Vagina (tissue), 2 donors: ENCODE data around the gene FGF12. TPM values are rescaled to one million over a fixed set of nuclear protein-coding genes. Genes with fewer than 3 reads are reported as not detected.

Experiments used
- DNase-seq, 2 donors: peaks; one replicate each; pipeline ENCODE4 v3.0.0-alpha.2; 2017; ENCODE audit errors: extremely low spot score in 2 of 2
- H3K27ac ChIP-seq: fragments of 200-600 bp; sonication (generic); one replicate; pipeline ENCODE4 v1.5.1; 2019
- H3K27me3 ChIP-seq: fragments of 200-600 bp; sonication (generic); one replicate; pipeline ENCODE4 v1.5.1; 2019
- H3K36me3 ChIP-seq, 2 donors: fragments of 200-600 bp; sonication (generic); one replicate each; pipeline ENCODE4 v1.5.1; 2017 to 2019
- H3K4me1 ChIP-seq: fragments of 200-600 bp; sonication (generic); one replicate; pipeline ENCODE4 v1.5.1; 2019
- H3K4me3 ChIP-seq, 2 donors: fragments of 200-600 bp; sonication (generic); 1 replicate in 1 of 2; 2 replicates in 1 of 2; pipeline ENCODE4 v1.5.1; 2016 to 2019
- H3K9me3 ChIP-seq: fragments of 200-600 bp; sonication (generic); one replicate; pipeline ENCODE4 v1.5.1; 2019
- CTCF ChIP-seq, 3 experiments: fragments of 450-650 bp in 2 of 3; fragments of 200-600 bp in 1 of 3; sonication (generic) in 1 of 3; IDR thresholded peaks; one replicate each; pipeline ENCODE4 v1.5.1; 2017 to 2019; ENCODE audit warnings: antibody characterized with exemption in 3 of 3, mild to moderate bottlenecking in 2 of 3, moderate library complexity in 2 of 3
- POLR2A ChIP-seq, 2 donors: fragments of 450-650 bp; IDR thresholded peaks; one replicate each; pipeline ENCODE4 v1.6.1; 2017; ENCODE audit warnings: antibody characterized with exemption in 2 of 2, mild to moderate bottlenecking in 2 of 2, moderate library complexity in 2 of 2
- POLR2AphosphoS5 ChIP-seq, 2 donors: sonication (generic); formaldehyde crosslinking; IDR thresholded peaks; one replicate each; pipeline ENCODE4 v1.9.0; 2017; ENCODE audit warnings: antibody characterized with exemption in 2 of 2, mild to moderate bottlenecking in 2 of 2, low read depth in 1 of 2; ENCODE audit not compliant: insufficient read depth in 1 of 2
- intact Hi-C: fragments of 100-400 bp; cut with DNase I; formaldehyde crosslinking; loops from one replicate; pipeline ENCODE4 v1.15.1; 2023
- total RNA-seq: library from RNA; depleted of rRNA; stranded (reverse); fragments of >200 nt; gene quantifications from one replicate; pipeline ENCODE4 v1.2.3, GENCODE V29; 2016

Gene FGF12
- total RNA-seq, 1 donor from 2014 or later, result 1.5 TPM

- Histone ChIP-seq H3K27ac (no peak overlapping the region), H3K36me3 (no peaks in the 10 kb centered on the region), H3K4me1 (no peaks in the 10 kb centered on the region), H3K4me3 (no peak overlapping the region), H3K27me3 (no peaks in the 10 kb centered on the region), H3K9me3 (no peaks in the 10 kb centered on the region)
- TF ChIP-seq CTCF (IDR thresholded peaks at IDR 0.05) (no peak), POLR2AphosphoS5 (IDR thresholded peaks at IDR 0.05; ENCODE audit: insufficient read depth in 1 of 2, low read depth in 1 of 2) (no peak), POLR2A (IDR thresholded peaks at IDR 0.05) (no peak)
- intact Hi-C loops, result no loop called here
- DNase-seq, result no peak
Measured at GRCh38 chr3:192641919-192642318, 85.4 kb downstream of the FGF12 start.

DNA sequence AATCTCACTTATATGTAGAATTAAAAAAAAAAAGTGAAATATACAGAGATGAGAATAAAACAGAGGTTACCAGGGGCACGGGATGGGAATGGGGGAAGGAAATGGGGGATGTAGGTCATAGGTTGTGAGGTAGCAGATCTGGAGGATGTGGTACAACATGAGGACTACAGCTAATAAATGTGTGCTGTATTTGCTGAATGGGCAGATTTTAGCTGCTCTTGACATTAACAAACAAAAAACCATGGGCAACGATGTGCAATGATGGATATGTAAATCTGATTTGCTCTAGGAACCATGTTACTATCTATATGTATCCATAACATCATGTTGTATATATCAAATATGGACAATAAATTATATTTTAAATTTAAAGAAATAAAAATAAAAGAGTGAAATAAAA lies 87.4 kb downstream of the FGF12 start:
- Histone ChIP-seq H3K36me3 (no peaks in the 10 kb centered on the region), H3K27ac (no peak overlapping the region), H3K4me3 (no peak overlapping the region), H3K4me1 (no peaks in the 10 kb centered on the region), H3K27me3 (no peaks in the 10 kb centered on the region), H3K9me3 (no peaks in the 10 kb centered on the region)
- TF ChIP-seq CTCF (IDR thresholded peaks at IDR 0.05), result no peak
- TF ChIP-seq POLR2A (IDR thresholded peaks at IDR 0.05), result no peak
- TF ChIP-seq POLR2AphosphoS5 (IDR thresholded peaks at IDR 0.05; ENCODE audit: insufficient read depth in 1 of 2, low read depth in 1 of 2), result no peak
- intact Hi-C loops, result no loop called here
- DNase-seq, result no peak

GRCh38 chr3:192637803-192638202 lies 89.5 kb downstream of the FGF12 start:
- Histone ChIP-seq H3K4me1 (no peaks in the 10 kb centered on the region), H3K27me3 (no peaks in the 10 kb centered on the region), H3K4me3 (no peak overlapping the region), H3K9me3 (no peaks in the 10 kb centered on the region), H3K36me3 (no peaks in the 10 kb centered on the region), H3K27ac (no peak overlapping the region)
- TF ChIP-seq CTCF (IDR thresholded peaks at IDR 0.05) (no peak), POLR2AphosphoS5 (IDR thresholded peaks at IDR 0.05; ENCODE audit: insufficient read depth in 1 of 2, low read depth in 1 of 2) (no peak), POLR2A (IDR thresholded peaks at IDR 0.05) (no peak)
- DNase-seq, result no peak
- intact Hi-C loops, result no loop called here

- H3K36me3 ChIP-seq, result no peaks in the 10 kb centered on the region
- no peaks in the 10 kb centered on the region for H3K9me3 ChIP-seq
- no peak for DNase-seq
- H3K4me3 ChIP-seq, result no peak overlapping the region
- H3K27ac ChIP-seq, result no peak overlapping the region
- no peaks in the 10 kb centered on the region for H3K4me1 ChIP-seq
- no peak for TF ChIP-seq POLR2A (IDR thresholded peaks at IDR 0.05)
- TF ChIP-seq CTCF (IDR thresholded peaks at IDR 0.05), result no peak
- no peak for TF ChIP-seq POLR2AphosphoS5 (IDR thresholded peaks at IDR 0.05; ENCODE audit: insufficient read depth in 1 of 2, low read depth in 1 of 2)
- intact Hi-C loops, result no loop called here
- H3K27me3 ChIP-seq, result no peaks in the 10 kb centered on the region
Measured at GRCh38 chr3:192636517-192637444, 90.6 kb downstream of the FGF12 start.

- no peaks in the 10 kb centered on the region for H3K27me3 ChIP-seq
- intact Hi-C loops, result no loop called here
- no peak for TF ChIP-seq POLR2AphosphoS5 (IDR thresholded peaks at IDR 0.05; ENCODE audit: insufficient read depth in 1 of 2, low read depth in 1 of 2)
- TF ChIP-seq POLR2A (IDR thresholded peaks at IDR 0.05), result no peak
- no peak for TF ChIP-seq CTCF (IDR thresholded peaks at IDR 0.05)
- H3K36me3 ChIP-seq, result no peaks in the 10 kb centered on the region
- no peaks in the 10 kb centered on the region for H3K9me3 ChIP-seq
- H3K4me1 ChIP-seq, result no peaks in the 10 kb centered on the region
- no peak for DNase-seq
- H3K27ac ChIP-seq, result no peak overlapping the region
- H3K4me3 ChIP-seq, result no peak overlapping the region
Measured at GRCh38 chr3:192629429-192629828, 97.9 kb downstream of the FGF12 start.
